Measurements from ENCODE around the gene LOXL1. TPM values are rescaled to one million over a fixed set of nuclear protein-coding genes. Genes with fewer than 3 reads are reported as not detected.

Gene LOXL1
- total and polyA plus RNA-seq, 9 of the 15 experiments (the other 6 are each of a cell fraction or from before 2014, with no cell fraction given), result 0.14 TPM; not detected in 8

GRCh38 chr15:73996267-73996666 is 70.0 kb downstream of the LOXL1 start (continued):
- TF ChIP-seq, protein P1, sequence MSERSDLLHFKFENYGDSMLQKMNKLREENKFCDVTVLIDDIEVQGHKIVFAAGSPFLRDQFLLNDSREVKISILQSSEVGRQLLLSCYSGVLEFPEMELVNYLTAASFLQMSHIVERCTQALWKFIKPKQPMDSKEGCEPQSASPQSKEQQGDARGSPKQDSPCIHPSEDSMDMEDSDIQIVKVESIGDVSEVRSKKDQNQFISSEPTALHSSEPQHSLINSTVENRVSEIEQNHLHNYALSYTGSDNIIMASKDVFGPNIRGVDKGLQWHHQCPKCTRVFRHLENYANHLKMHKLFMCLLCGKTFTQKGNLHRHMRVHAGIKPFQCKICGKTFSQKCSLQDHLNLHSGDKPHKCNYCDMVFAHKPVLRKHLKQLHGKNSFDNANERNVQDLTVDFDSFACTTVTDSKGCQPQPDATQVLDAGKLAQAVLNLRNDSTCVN (CRISPR knock-in tag; IDR thresholded peaks at IDR 0.05), result no peak
- no peak for TF ChIP-seq LEF1 (IDR thresholded peaks at IDR 0.05)
- TF ChIP-seq ZNF282 (CRISPR knock-in tag; IDR thresholded peaks at IDR 0.05), result no peak
- no peak for TF ChIP-seq RCOR1 (IDR thresholded peaks at IDR 0.05; ENCODE audit: borderline replicate concordance in 1 of 2, low read depth in 2 of 2, low read length in 2 of 2)
- no peak for TF ChIP-seq ZFPM2 (CRISPR knock-in tag; IDR thresholded peaks at IDR 0.05)
- no peak for TF ChIP-seq SIX5 (IDR thresholded peaks at IDR 0.05; ENCODE audit: borderline replicate concordance in 1 of 2, insufficient read depth in 1 of 2, low read depth in 1 of 2, low read length in 2 of 2)
- no peak for TF ChIP-seq TGIF2 (CRISPR knock-in tag; IDR thresholded peaks at IDR 0.05)
- TF ChIP-seq HES1 (IDR thresholded peaks at IDR 0.05; ENCODE audit: low read depth), result no peak
- TF ChIP-seq KLF1 (tag; IDR thresholded peaks at IDR 0.05), result no peak
- TF ChIP-seq DPF2 (IDR thresholded peaks at IDR 0.05), result 0 out of 2 replicates have a peak, but pooled peaks have one; percentile 23
- no peak for TF ChIP-seq JUN (IDR thresholded peaks at IDR 0.05; ENCODE audit: borderline replicate concordance, low read depth, low read length)
- no peak for TF ChIP-seq JUN (CRISPR knock-in tag; IDR thresholded peaks at IDR 0.05; ENCODE audit: borderline replicate concordance)
- TF ChIP-seq HDAC6 (IDR thresholded peaks at IDR 0.05; ENCODE audit: low read depth, low read length), result no peak
- no peak for TF ChIP-seq WHSC1 (IDR thresholded peaks at IDR 0.05; ENCODE audit: low read length)
- TF ChIP-seq MAFG (tag; conservative IDR thresholded peaks at IDR 0.05), result 0 out of 2 replicates have a peak, but pooled peaks have one; percentile 32
- TF ChIP-seq RNF219 (CRISPR knock-in tag; IDR thresholded peaks at IDR 0.05), result no peak
- TF ChIP-seq TAF1 (IDR thresholded peaks at IDR 0.05; ENCODE audit: control insufficient read depth, extremely low read depth, insufficient read depth, low read length, severe bottlenecking), result no peak
- no peak for TF ChIP-seq CC2D1A (IDR thresholded peaks at IDR 0.05)
- TF ChIP-seq HNRNPK (IDR thresholded peaks at IDR 0.05; ENCODE audit: low read depth, low read length, poor library complexity, severe bottlenecking), result no peak
- TF ChIP-seq NFIC (IDR thresholded peaks at IDR 0.05), result no peak
- no peak for TF ChIP-seq BACH1 (tag; IDR thresholded peaks at IDR 0.05)
- no peak for TF ChIP-seq CHD2 (IDR thresholded peaks at IDR 0.05; ENCODE audit: low read depth, low read length)
- TF ChIP-seq ZEB2 (IDR thresholded peaks at IDR 0.05), result no peak
- peak; percentile 70 for TF ChIP-seq CBFA2T3 (IDR thresholded peaks at IDR 0.05)
- TF ChIP-seq SPI1 (IDR thresholded peaks at IDR 0.05; ENCODE audit: borderline replicate concordance, low read depth, low read length), result no peak
- TF ChIP-seq KDM2B (CRISPR knock-in tag; IDR thresholded peaks at IDR 0.05), result no peak
- TF ChIP-seq CCAR2 (IDR thresholded peaks at IDR 0.05; ENCODE audit: low read depth, low read length), result no peak
- TF ChIP-seq ZBTB7A (IDR thresholded peaks at IDR 0.05; ENCODE audit: borderline replicate concordance, control insufficient read depth, low read depth, low read length), result no peak
- TF ChIP-seq ZNF311 (CRISPR knock-in tag; IDR thresholded peaks at IDR 0.05), result no peak
- TF ChIP-seq ZNF143 (CRISPR knock-in tag; IDR thresholded peaks at IDR 0.05), result no peak

All from K562 (cell line).